CD14-positive monocyte (primary cell): ENCODE measurements around the gene NMU. TPM values are rescaled to one million over a fixed set of nuclear protein-coding genes. Genes with fewer than 3 reads are reported as not detected.

Experiments
- DNase-seq, 3 donors: peaks; one replicate each; pipeline ENCODE4 v3.0.0-alpha.2; 2011 to 2022
- H2AFZ ChIP-seq: 2 replicates; pipeline ENCODE4 v1.6.0; 2012; ENCODE audit warnings: mild to moderate bottlenecking, low read depth, low read length, inconsistent platforms; ENCODE audit not compliant: insufficient read depth, poor library complexity, severe bottlenecking
- H3K27ac ChIP-seq, 2 donors: 1 replicate in 1 of 2; 2 replicates in 1 of 2; pipeline ENCODE4 v1.5.1; 2012 to 2013; ENCODE audit warnings: low read length in 2 of 2, control low read depth in 1 of 2, inconsistent platforms in 1 of 2, low read depth in 1 of 2, mild to moderate bottlenecking in 1 of 2
- H3K27me3 ChIP-seq, 2 donors: one replicate each; pipeline versions ENCODE4 v1.6.0 to v1.6.1; 2011 to 2013; ENCODE audit warnings: low read length in 2 of 2; ENCODE audit not compliant: control insufficient read depth in 2 of 2, insufficient read depth in 2 of 2
- H3K36me3 ChIP-seq, 2 donors: replicated peaks in 1 of 2; 1 replicate in 1 of 2; 2 replicates in 1 of 2; pipeline versions ENCODE4 v1.5.1 to v1.6.1; 2012 to 2013; ENCODE audit warnings: low read length in 2 of 2, control low read depth in 1 of 2, inconsistent platforms in 1 of 2, mild to moderate bottlenecking in 1 of 2; ENCODE audit not compliant: insufficient read depth in 2 of 2, control insufficient read depth in 1 of 2
- H3K4me1 ChIP-seq, 2 donors: 1 replicate in 1 of 2; 2 replicates in 1 of 2; pipeline versions ENCODE4 v1.5.1 to v1.6.1; 2012 to 2013; ENCODE audit warnings: low read length in 2 of 2, control low read depth in 1 of 2, inconsistent platforms in 1 of 2, mild to moderate bottlenecking in 1 of 2, moderate library complexity in 1 of 2; ENCODE audit not compliant: insufficient read depth in 2 of 2, control insufficient read depth in 1 of 2
- H3K4me2 ChIP-seq: replicated peaks from 2 replicates; pipeline ENCODE3; 2012; ENCODE audit warnings: low read length, moderate library complexity, mild to moderate bottlenecking; ENCODE audit not compliant: poor library complexity, severe bottlenecking; ENCODE audit errors: extremely low read depth
- H3K4me3 ChIP-seq, 3 experiments: fragments of 200-600 bp in 1 of 3; sonication (generic) in 1 of 3; replicated peaks in 1 of 3; 1 replicate in 2 of 3; 2 replicates in 1 of 3; pipeline ENCODE4 v1.5.1; 2011 to 2013; ENCODE audit warnings: low read length in 3 of 3, mild to moderate bottlenecking in 3 of 3, control low read depth in 2 of 3, low read depth in 2 of 3, inconsistent platforms in 1 of 3, moderate library complexity in 1 of 3
- H3K79me2 ChIP-seq: 2 replicates; pipeline ENCODE4 v1.6.0; 2012; ENCODE audit warnings: mild to moderate bottlenecking, control low read depth, inconsistent platforms, low read length, moderate library complexity; ENCODE audit not compliant: insufficient read depth
- H3K9ac ChIP-seq: 2 replicates; pipeline ENCODE4 v1.6.0; 2017; ENCODE audit warnings: low read length, mild to moderate bottlenecking; ENCODE audit not compliant: insufficient read depth, poor library complexity, severe bottlenecking
- H3K9me3 ChIP-seq, 2 donors: replicated peaks in 1 of 2; 1 replicate in 1 of 2; 2 replicates in 1 of 2; pipeline versions ENCODE4 v1.5.1 to v1.6.1; 2012 to 2013; ENCODE audit warnings: low read length in 2 of 2, control low read depth in 1 of 2; ENCODE audit not compliant: control insufficient read depth in 1 of 2, insufficient read depth in 1 of 2
- H4K20me1 ChIP-seq: 2 replicates; pipeline ENCODE4 v1.6.0; 2012; ENCODE audit warnings: mild to moderate bottlenecking, low read length, control low read depth, moderate library complexity; ENCODE audit not compliant: insufficient read depth
- H3K27ac Mint-ChIP-seq, 7 donors: one replicate each; pipeline ENCODE4 v1.8.0; 2020; ENCODE audit warnings: mild to moderate bottlenecking in 7 of 7, mixed read lengths in 7 of 7, moderate library complexity in 6 of 7, inconsistent platforms in 2 of 7
- H3K27me3 Mint-ChIP-seq, 3 donors: one replicate each; pipeline ENCODE4 v1.8.0; 2021 to 2022; ENCODE audit warnings: low read depth in 3 of 3, mild to moderate bottlenecking in 3 of 3, mixed read lengths in 3 of 3, moderate library complexity in 3 of 3, inconsistent platforms in 1 of 3
- H3K36me3 Mint-ChIP-seq, 2 donors: one replicate each; pipeline ENCODE4 v1.8.0; 2020; ENCODE audit warnings: mixed read lengths in 2 of 2, inconsistent platforms in 1 of 2, mild to moderate bottlenecking in 1 of 2
- H3K4me1 Mint-ChIP-seq: one replicate; pipeline ENCODE4 v1.8.0; 2020; ENCODE audit warnings: mild to moderate bottlenecking, mixed read lengths
- H3K4me3 Mint-ChIP-seq, 2 donors: one replicate each; pipeline ENCODE4 v1.8.0; 2020; ENCODE audit warnings: mild to moderate bottlenecking in 2 of 2, mixed read lengths in 2 of 2, moderate library complexity in 1 of 2
- H3K9me3 Mint-ChIP-seq, 7 donors: one replicate each; pipeline ENCODE4 v1.8.0; 2020 to 2022; ENCODE audit warnings: mixed read lengths in 7 of 7, mild to moderate bottlenecking in 6 of 7, moderate library complexity in 6 of 7, inconsistent platforms in 2 of 7
- CTCF ChIP-seq: fragments of 200-600 bp; IDR thresholded peaks from one replicate; pipeline ENCODE4 v1.8.0; 2022; ENCODE audit warnings: antibody characterized with exemption, mild to moderate bottlenecking
- WGBS: methylation state at CpG from one replicate; pipeline ENCODE4 v1.1.5; 2013; ENCODE audit warnings: missing lambda C conversion rate; ENCODE audit not compliant: insufficient coverage; 5-methylcytosine and 5-hydroxymethylcytosine counted together
- intact Hi-C, 2 donors: fragments of 100-400 bp; cut with micrococcal nuclease; formaldehyde crosslinking; loops; one replicate each; pipeline versions ENCODE4 v1.15.0 to v1.15.1; 2023
- polyA plus RNA-seq, 3 donors: library from polyadenylated mRNA; depleted of rRNA in 1 of 3; unstranded in 2 of 3; stranded (reverse) in 1 of 3; fragments of 300-500 nt in 2 of 3; fragments of >200 nt in 1 of 3; fragmentation: Illumina TruSeq in 2 of 3; gene quantifications; 1 replicate in 2 of 3; 2 replicates in 1 of 3; pipeline ENCODE4 v1.2.3, GENCODE V29; 2012 to 2021

NMU gene
- polyA plus RNA-seq, 3 donors: not detected

- Histone ChIP-seq H3K9me3 (no peaks in the 10 kb centered on the region), H3K27me3 (no peaks in the 10 kb centered on the region), H3K4me3 (no peak overlapping the region), H3K4me1 (no peaks in the 10 kb centered on the region), H3K27ac (no peak overlapping the region), H3K4me2 (no peak overlapping the region), H2AFZ (no peak overlapping the region), H3K9ac (no peak overlapping the region), H4K20me1 (no peaks in the 10 kb centered on the region), H3K79me2 (no peaks in the 10 kb centered on the region), H3K36me3 (no peaks in the 10 kb centered on the region)
- no peaks in the 10 kb centered on the region for H3K4me1 Mint-ChIP-seq
- 80% methylated on average over 1 of the region's 1 CpG for whole genome bisulfite sequencing
- intact Hi-C loops: no loop called here
- peak; percentile 5 for TF ChIP-seq CTCF
- H3K36me3 Mint-ChIP-seq: no peaks in the 10 kb centered on the region
- H3K27ac Mint-ChIP-seq: no peak overlapping the region
- DNase-seq: no peak
- peaks cover 3 to 7% (median 4%) of the 10 kb centered on the region in 3 donors for H3K27me3 Mint-ChIP-seq
- H3K9me3 Mint-ChIP-seq: peaks cover 0 to 9% (median 4%) of the 10 kb centered on the region in 7 donors
- no peak overlapping the region for H3K4me3 Mint-ChIP-seq
Measured at GRCh38 chr4:55618546-55619143, 17.5 kb downstream of the NMU start.

GRCh38 chr4:55617587-55618197, 18.4 kb downstream of the NMU start:
- peaks cover 3 to 7% (median 5%) of the 10 kb centered on the region in 3 donors for H3K27me3 Mint-ChIP-seq
- H3K9me3 Mint-ChIP-seq: peaks cover 0 to 9% (median 4%) of the 10 kb centered on the region in 7 donors
- intact Hi-C loops: no loop called here
- H3K36me3 ChIP-seq: no peaks in the 10 kb centered on the region
- no peaks in the 10 kb centered on the region for H3K9me3 ChIP-seq
- H2AFZ ChIP-seq: no peak overlapping the region
- no peak overlapping the region for H3K4me3 Mint-ChIP-seq
- no peak overlapping the region for H3K27ac ChIP-seq
- H3K27me3 ChIP-seq: no peaks in the 10 kb centered on the region
- no peaks in the 10 kb centered on the region for H3K4me1 ChIP-seq
- TF ChIP-seq CTCF: no peak
- whole genome bisulfite sequencing: 100% methylated on average over 1 of the region's 1 CpG
- H3K4me2 ChIP-seq: no peak overlapping the region
- H3K79me2 ChIP-seq: no peaks in the 10 kb centered on the region
- H4K20me1 ChIP-seq: no peaks in the 10 kb centered on the region
- no peak overlapping the region for H3K4me3 ChIP-seq
- no peak overlapping the region for H3K27ac Mint-ChIP-seq
- no peak for DNase-seq
- H3K36me3 Mint-ChIP-seq: no peaks in the 10 kb centered on the region
- H3K4me1 Mint-ChIP-seq: no peaks in the 10 kb centered on the region
- no peak overlapping the region for H3K9ac ChIP-seq
